GM19452 (cell line): ENCODE measurements around the gene ALX4.

Experiments
- ATAC-seq: cut with Tn5 transposase; IDR thresholded peaks from one replicate; pipeline ENCODE4 v1.9.1; 2021; ENCODE audit not compliant: unreplicated experiment

The ALX4 gene

GRCh38 chr11:44335919-44336318 is 26.0 kb upstream of the ALX4 start:
- no peak for ATAC-seq

DNA sequence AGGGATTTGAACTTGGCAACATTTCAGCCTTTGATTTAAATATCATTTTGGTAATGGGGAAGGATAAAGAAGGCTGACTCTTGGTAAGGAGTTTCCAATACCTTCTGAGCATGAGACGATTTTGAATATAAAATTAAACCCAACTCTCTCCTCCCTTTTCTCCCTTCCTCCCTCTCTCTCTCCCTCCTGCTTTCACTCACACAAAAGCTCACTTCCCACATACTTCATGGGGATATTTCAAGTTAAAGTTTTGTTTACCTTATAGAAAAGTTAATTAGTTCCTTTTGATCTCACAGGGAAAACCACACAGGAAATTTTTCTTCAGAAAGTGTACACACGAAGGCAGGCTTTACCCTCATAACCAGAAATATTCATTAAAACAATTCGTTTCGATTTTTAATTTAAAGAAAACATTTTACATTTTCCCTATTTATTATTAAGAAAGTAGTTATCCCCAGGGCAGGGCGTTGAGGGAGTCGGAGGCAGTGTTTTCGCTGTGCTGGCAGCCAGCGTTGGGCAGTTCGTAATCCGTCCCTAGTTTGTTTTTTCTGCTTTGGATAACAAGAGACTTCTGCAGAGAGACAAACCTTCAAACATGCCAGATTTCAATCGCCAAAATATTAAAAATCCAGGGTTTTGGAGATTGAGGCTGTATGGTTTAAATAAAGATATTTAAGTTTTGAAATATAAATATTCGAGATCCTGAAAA is 25.3 kb upstream of the ALX4 start:
- ATAC-seq, result no peak

DNA sequence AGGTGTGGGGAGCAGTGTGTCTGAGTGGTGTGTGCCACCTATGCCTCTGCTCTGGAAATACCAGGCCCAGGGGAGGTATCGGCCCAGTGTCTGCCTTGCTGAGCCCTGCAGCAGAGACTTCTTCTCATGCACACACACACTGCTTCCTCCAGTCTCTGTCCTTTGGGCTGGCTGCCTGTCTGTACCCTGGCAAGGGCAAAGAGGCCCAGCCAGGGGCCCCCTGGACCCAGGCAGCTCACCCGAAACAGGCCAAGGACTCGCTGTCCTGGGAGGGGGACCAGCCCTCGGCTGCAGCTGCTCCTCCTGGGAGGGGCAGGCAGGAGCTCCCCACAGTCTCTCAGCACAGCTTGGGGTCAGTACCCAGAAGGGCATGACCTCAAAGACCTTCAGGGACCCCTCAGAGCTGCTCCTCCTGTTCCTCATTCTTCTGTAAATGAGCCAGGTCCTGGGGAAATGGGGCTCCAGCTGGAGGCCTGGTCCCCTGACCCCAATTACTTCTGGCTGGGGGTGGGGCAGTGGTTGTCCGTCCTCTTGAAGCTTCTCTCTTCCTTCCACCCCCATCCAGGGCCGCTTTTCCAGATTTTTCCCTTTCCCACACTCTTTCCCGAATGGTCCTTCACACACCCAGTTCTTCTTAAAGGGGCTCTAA is 24.5 kb upstream of the ALX4 start:
- no peak for ATAC-seq

DNA sequence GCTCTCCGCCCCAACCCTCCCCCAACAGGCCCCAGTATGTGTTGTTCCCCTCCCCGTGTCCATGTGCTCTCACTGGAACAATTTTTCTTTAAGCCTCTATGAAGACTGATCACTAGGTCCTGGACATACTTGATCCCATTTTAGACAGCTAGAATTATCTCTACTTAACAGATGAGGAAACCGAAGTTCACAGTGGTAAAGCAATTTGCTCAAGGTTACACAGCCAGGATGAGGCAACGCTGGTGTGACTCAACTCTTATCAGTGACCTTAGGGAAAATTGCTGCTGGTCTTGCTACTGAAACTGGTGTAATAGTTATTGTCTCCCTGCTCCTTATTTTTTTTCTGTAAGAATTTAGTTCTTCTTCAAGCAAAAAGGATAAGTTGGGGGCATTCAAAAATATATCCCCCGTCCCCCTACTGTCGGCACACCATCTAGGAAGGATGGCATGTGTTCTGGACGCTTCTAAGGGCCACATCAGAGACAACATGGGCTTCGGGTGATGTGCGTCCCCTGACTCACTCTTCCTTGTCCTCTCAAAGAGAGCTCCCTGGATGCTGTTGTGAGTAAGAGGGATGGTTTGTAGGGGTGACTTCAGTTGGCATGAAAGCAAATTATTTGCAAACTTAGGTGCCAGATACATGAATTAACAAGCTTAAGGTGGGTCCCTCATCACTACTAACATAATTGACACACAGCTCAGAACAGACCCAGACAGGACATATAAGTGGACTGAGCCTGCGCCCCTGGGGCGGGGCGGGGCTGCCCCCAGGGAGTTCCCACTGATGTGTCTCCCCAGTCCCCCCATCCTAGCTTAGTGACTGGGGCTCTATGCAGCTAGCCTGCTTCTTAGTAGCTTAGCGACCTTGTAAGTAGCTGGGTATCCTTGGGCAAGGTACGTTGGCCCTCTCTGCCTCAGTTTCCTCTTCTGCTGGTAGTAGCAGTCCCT is 23.6 kb upstream of the ALX4 start:
- ATAC-seq, result no peak

DNA sequence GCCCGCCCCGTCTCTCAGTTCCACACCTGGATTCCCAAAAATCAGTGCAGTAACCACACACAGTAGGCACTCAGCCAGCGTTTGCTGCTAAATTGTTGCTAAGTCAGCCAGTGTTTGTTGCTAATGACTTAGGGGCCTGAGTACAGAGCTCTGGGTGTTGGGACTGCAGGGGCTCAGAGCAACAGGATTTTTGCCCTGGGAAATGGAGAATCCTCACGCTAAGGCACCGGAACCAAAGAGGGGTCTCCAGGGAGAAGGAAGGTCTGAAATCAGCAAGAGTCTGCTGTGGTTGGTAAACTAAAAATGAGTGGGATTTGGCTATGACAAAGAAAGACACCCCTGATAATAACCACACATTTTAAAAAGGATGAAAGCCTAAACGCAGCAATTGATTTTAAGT is 22.7 kb upstream of the ALX4 start:
- no peak for ATAC-seq

- ATAC-seq, result no peak
These were observed 19.7 kb upstream of the ALX4 start for GRCh38 chr11:44329472-44330230.

GRCh38 chr11:44328138-44328660 is 18.3 kb upstream of the ALX4 start:
- ATAC-seq, result no peak

GRCh38 chr11:44327730-44328129 is 17.8 kb upstream of the ALX4 start:
- no peak for ATAC-seq

GRCh38 chr11:44326615-44327475 is 16.9 kb upstream of the ALX4 start:
- no peak for ATAC-seq

- no peak for ATAC-seq
These were observed 15.8 kb upstream of the ALX4 start for GRCh38 chr11:44325698-44326097.

- no peak for ATAC-seq
These were observed 15.0 kb upstream of the ALX4 start for GRCh38 chr11:44324749-44325525.

DNA sequence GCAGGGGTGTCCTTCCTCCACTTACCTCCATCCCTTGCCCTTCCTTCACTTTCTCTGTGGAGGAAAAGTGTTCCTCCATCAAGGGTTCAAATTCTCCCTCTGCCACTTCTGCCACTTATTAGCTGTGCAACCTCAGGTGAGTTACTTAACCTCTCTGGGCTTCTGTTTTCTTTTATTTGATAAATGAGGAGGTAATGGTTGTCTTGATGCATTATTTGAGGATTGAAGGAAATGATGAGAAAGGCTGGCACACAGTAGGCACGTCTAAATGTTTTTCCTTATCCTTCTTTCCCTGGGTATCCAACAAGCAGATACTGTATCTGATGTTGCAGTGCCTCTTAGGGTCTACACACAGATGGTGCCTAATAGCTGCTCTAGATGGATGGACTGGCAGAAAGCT is 14.3 kb upstream of the ALX4 start:
- no peak for ATAC-seq

DNA sequence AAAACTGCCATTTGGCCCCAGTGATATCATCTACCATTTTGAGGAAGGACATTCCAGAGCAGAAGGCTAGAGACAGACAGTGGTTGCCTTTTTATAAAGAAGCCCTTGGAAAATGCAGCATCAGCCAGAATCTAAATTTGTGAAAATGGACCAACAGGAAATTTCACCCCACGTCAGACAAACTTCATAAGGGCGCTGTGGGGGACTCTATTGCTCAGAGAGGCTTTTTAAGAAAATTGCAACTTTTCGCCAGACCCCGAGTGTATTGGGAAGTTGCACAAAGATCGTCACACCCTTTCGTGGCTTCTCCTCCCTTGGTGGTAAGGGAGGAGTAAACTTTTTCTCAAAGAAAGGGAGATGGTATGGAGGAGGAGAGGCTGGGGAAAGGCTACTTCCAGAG is 12.3 kb upstream of the ALX4 start:
- no peak for ATAC-seq

GRCh38 chr11:44321059-44321458 is 11.1 kb upstream of the ALX4 start:
- ATAC-seq, result no peak

GRCh38 chr11:44320289-44320973 is 10.5 kb upstream of the ALX4 start:
- no peak for ATAC-seq

DNA sequence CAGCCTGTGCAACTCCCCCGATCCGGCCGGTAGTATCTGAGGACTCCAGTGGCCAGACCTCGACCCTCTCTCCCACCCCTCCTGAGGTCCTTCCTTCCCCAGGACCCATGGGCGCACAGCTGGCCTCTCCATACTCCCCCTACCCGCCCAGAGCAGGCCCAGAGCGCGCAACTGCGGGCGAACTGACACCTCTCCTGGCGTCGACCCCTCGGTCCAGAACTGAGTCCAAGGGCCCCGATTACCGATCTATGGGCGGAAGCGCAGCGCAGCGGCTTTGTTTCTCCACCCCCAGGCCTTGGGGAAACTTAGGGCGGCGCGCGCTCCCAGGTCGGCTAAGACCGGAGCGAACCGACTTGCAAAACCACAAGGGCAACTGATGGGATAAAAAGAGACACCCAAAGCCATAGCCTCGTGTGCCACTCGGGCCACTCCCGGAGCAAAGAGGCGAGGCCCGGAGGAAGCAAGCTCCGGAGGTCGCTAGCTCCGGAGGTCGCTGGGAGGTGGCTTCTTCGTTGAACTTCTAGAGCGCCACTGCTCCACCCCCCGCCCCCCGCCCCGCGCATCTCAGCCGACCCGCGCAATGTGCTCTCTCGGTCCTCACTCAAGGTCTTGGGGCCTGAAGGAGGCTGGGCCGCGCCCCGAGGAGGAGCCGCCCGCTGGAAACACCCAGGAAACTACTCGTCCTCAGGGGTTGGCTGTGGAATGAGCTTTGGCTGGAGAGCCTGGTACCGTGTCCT is 9.8 kb upstream of the ALX4 start:
- ATAC-seq, result no peak

DNA sequence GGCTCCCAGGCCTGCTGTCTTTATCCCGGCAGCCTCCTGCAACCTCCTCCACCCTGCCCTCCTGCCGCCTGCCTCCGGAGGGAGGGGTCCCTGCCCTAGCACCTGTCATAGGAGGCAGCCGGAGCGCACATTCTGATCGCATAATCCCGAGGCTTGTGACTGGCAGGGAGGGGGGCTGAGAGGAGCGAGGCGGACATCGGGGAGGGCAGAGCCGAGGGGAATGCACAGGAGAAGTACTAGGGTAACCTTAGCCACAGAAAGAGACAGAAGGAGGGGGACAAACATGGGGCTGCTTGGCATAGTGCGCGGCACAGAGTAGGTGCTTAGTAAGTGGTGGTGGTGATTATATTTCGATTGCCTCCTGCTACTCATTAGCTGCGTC is 9.2 kb upstream of the ALX4 start:
- no peak for ATAC-seq

- ATAC-seq, result no peak
These were observed 8.4 kb upstream of the ALX4 start for GRCh38 chr11:44318369-44318768.
